ENCODE measurements around the gene RXRA.

Gene RXRA

GRCh38 chr9:134402182-134402581 is 75.9 kb downstream of the RXRA start:
- TF ChIP-seq YY1 (IDR thresholded peaks at IDR 0.05; ENCODE audit: insufficient read depth, insufficient read length) (no peak), ZNF274 (IDR thresholded peaks at IDR 0.05; ENCODE audit: low read depth, low read length) (no peak), SUZ12 (IDR thresholded peaks at IDR 0.05; ENCODE audit: extremely low read depth, insufficient read depth, insufficient read length) (no peak)
- Histone ChIP-seq H3K36me3 (ENCODE audit: insufficient read depth, insufficient read length, low read length) (peaks cover 13% of the 10 kb centered on the region), H3K27me3 (ENCODE audit: insufficient read depth, insufficient read length) (no peaks in the 10 kb centered on the region), H3K4me3 (ENCODE audit: insufficient read length, low read depth) (no peak overlapping the region), H3K9me3 (ENCODE audit: insufficient read depth, low read length) (peaks cover 20% of the 10 kb centered on the region; the same call in 1 of the 2 replicates), H3K4me1 (ENCODE audit: insufficient read depth, insufficient read length) (peaks cover 12% of the 10 kb centered on the region), H3K9ac (ENCODE audit: insufficient read length, low read depth) (no peak overlapping the region)
- no peak for DNase-seq (ENCODE audit: low read depth, low spot score)

GRCh38 chr9:134403292-134403681 is 77.0 kb downstream of the RXRA start:
- no peak overlapping the region for H3K9ac ChIP-seq (ENCODE audit: insufficient read length, low read depth)

GRCh38 chr9:134403682-134404301 is 77.5 kb downstream of the RXRA start:
- peaks cover 22% of the 10 kb centered on the region for H3K4me1 ChIP-seq (ENCODE audit: insufficient read depth, insufficient read length)
- peaks cover 23% of the 10 kb centered on the region for H3K36me3 ChIP-seq (ENCODE audit: insufficient read depth, insufficient read length, low read length)
- DNase-seq (ENCODE audit: low read depth, low spot score) = no peak
- no peak overlapping the region for H3K9ac ChIP-seq (ENCODE audit: insufficient read length, low read depth)
- H3K9me3 ChIP-seq (ENCODE audit: insufficient read depth, low read length) = peaks cover 11% of the 10 kb centered on the region; the same call in 1 of the 2 replicates
- H3K4me3 ChIP-seq (ENCODE audit: insufficient read length, low read depth) = no peak overlapping the region
- H3K27me3 ChIP-seq (ENCODE audit: insufficient read depth, insufficient read length) = no peaks in the 10 kb centered on the region
- TF ChIP-seq SUZ12 (IDR thresholded peaks at IDR 0.05; ENCODE audit: extremely low read depth, insufficient read depth, insufficient read length) = no peak
- TF ChIP-seq YY1 (IDR thresholded peaks at IDR 0.05; ENCODE audit: insufficient read depth, insufficient read length) = no peak
- no peak for TF ChIP-seq ZNF274 (IDR thresholded peaks at IDR 0.05; ENCODE audit: low read depth, low read length)

More at GRCh38 chr9:134403292-134403681, 77.0 kb downstream of the RXRA start:
- no peak for TF ChIP-seq ZNF274 (IDR thresholded peaks at IDR 0.05; ENCODE audit: low read depth, low read length)
- TF ChIP-seq SUZ12 (IDR thresholded peaks at IDR 0.05; ENCODE audit: extremely low read depth, insufficient read depth, insufficient read length) = no peak
- no peak for TF ChIP-seq YY1 (IDR thresholded peaks at IDR 0.05; ENCODE audit: insufficient read depth, insufficient read length)
- DNase-seq (ENCODE audit: low read depth, low spot score) = no peak
- H3K36me3 ChIP-seq (ENCODE audit: insufficient read depth, insufficient read length, low read length) = peaks cover 18% of the 10 kb centered on the region
- peaks cover 19% of the 10 kb centered on the region for H3K4me1 ChIP-seq (ENCODE audit: insufficient read depth, insufficient read length)
- H3K9me3 ChIP-seq (ENCODE audit: insufficient read depth, low read length) = peaks cover 16% of the 10 kb centered on the region; the same call in 1 of the 2 replicates
- H3K4me3 ChIP-seq (ENCODE audit: insufficient read length, low read depth) = no peak overlapping the region
- H3K27me3 ChIP-seq (ENCODE audit: insufficient read depth, insufficient read length) = no peaks in the 10 kb centered on the region

- TF ChIP-seq SUZ12 (IDR thresholded peaks at IDR 0.05; ENCODE audit: extremely low read depth, insufficient read depth, insufficient read length) = no peak
- TF ChIP-seq ZNF274 (IDR thresholded peaks at IDR 0.05; ENCODE audit: low read depth, low read length) = no peak
- TF ChIP-seq YY1 (IDR thresholded peaks at IDR 0.05; ENCODE audit: insufficient read depth, insufficient read length) = no peak
- DNase-seq (ENCODE audit: low read depth, low spot score) = no peak
- Histone ChIP-seq H3K9ac (ENCODE audit: insufficient read length, low read depth) (no peak overlapping the region), H3K4me3 (ENCODE audit: insufficient read length, low read depth) (no peak overlapping the region), H3K4me1 (ENCODE audit: insufficient read depth, insufficient read length) (peaks cover 28% of the 10 kb centered on the region), H3K9me3 (ENCODE audit: insufficient read depth, low read length) (peaks cover 2% of the 10 kb centered on the region; the same call in 1 of the 2 replicates), H3K36me3 (ENCODE audit: insufficient read depth, insufficient read length, low read length) (peaks cover 30% of the 10 kb centered on the region), H3K27me3 (ENCODE audit: insufficient read depth, insufficient read length) (no peaks in the 10 kb centered on the region)
These were observed 78.4 kb downstream of the RXRA start for GRCh38 chr9:134404376-134405358.

GRCh38 chr9:134405527-134405926 is 79.3 kb downstream of the RXRA start:
- Histone ChIP-seq H3K27me3 (ENCODE audit: insufficient read depth, insufficient read length) (no peaks in the 10 kb centered on the region), H3K4me1 (ENCODE audit: insufficient read depth, insufficient read length) (peaks cover 28% of the 10 kb centered on the region), H3K9ac (ENCODE audit: insufficient read length, low read depth) (no peak overlapping the region), H3K4me3 (ENCODE audit: insufficient read length, low read depth) (no peak overlapping the region), H3K36me3 (ENCODE audit: insufficient read depth, insufficient read length, low read length) (peaks cover 38% of the 10 kb centered on the region), H3K9me3 (ENCODE audit: insufficient read depth, low read length) (no peaks in the 10 kb centered on the region)
- no peak for DNase-seq (ENCODE audit: low read depth, low spot score)
- TF ChIP-seq SUZ12 (IDR thresholded peaks at IDR 0.05; ENCODE audit: extremely low read depth, insufficient read depth, insufficient read length) = no peak
- no peak for TF ChIP-seq ZNF274 (IDR thresholded peaks at IDR 0.05; ENCODE audit: low read depth, low read length)
- TF ChIP-seq YY1 (IDR thresholded peaks at IDR 0.05; ENCODE audit: insufficient read depth, insufficient read length) = no peak

- Histone ChIP-seq H3K4me1 (ENCODE audit: insufficient read depth, insufficient read length) (peaks cover 35% of the 10 kb centered on the region), H3K36me3 (ENCODE audit: insufficient read depth, insufficient read length, low read length) (peaks cover 47% of the 10 kb centered on the region), H3K9ac (ENCODE audit: insufficient read length, low read depth) (peak overlapping the region; percentile 11), H3K9me3 (ENCODE audit: insufficient read depth, low read length) (no peaks in the 10 kb centered on the region), H3K27me3 (ENCODE audit: insufficient read depth, insufficient read length) (no peaks in the 10 kb centered on the region), H3K4me3 (ENCODE audit: insufficient read length, low read depth) (no peak overlapping the region)
- no peak for DNase-seq (ENCODE audit: low read depth, low spot score)
- TF ChIP-seq ZNF274 (IDR thresholded peaks at IDR 0.05; ENCODE audit: low read depth, low read length) (no peak), YY1 (IDR thresholded peaks at IDR 0.05; ENCODE audit: insufficient read depth, insufficient read length) (no peak), SUZ12 (IDR thresholded peaks at IDR 0.05; ENCODE audit: extremely low read depth, insufficient read depth, insufficient read length) (no peak)
These were observed 80.3 kb downstream of the RXRA start for GRCh38 chr9:134406366-134407120.
